ENCODE data around the gene CHST11. TPM values are rescaled to one million over a fixed set of nuclear protein-coding genes. Genes with fewer than 3 reads are reported as not detected.

Gene CHST11
- polyA plus RNA-seq, 1 donor (not counting 4 experiments of a cell fraction or from before 2014, with no cell fraction given): 11.9 TPM

- TF ChIP-seq CTCF (optimal IDR thresholded peaks at IDR 0.05 in 1 of 3, IDR thresholded peaks at IDR 0.05 in 1 of 3, conservative IDR thresholded peaks at IDR 0.05 in 1 of 3; ENCODE audit: extremely low read depth in 1 of 3, insufficient read depth in 2 of 3, low read length in 3 of 3) (no peak), EZH2 (IDR thresholded peaks at IDR 0.05; ENCODE audit: low read length) (no peak)
- Histone ChIP-seq H3K9ac (ENCODE audit: control insufficient read depth, extremely low read depth, insufficient read depth, low read length) (no peak overlapping the region), H3K4me2 (ENCODE audit: control insufficient read depth, extremely low read depth, insufficient read depth, low read depth, low read length) (no peak overlapping the region), H3K36me3 (ENCODE audit: control insufficient read depth in 2 of 2, extremely low read depth in 1 of 2, insufficient read depth in 2 of 2, low read length in 2 of 2) (no peaks in the 10 kb centered on the region), H3K9me3 (ENCODE audit: control insufficient read depth, low read depth, low read length) (no peaks in the 10 kb centered on the region), H2AFZ (ENCODE audit: control insufficient read depth, low read length) (no peak overlapping the region), H3K9me1 (ENCODE audit: control insufficient read depth, extremely low read depth, insufficient read depth, low read length) (no peaks in the 10 kb centered on the region), H3K27ac (ENCODE audit: control insufficient read depth, insufficient read depth, low read length) (no peak overlapping the region), H3K79me2 (ENCODE audit: control insufficient read depth, insufficient read depth, low read length) (no peaks in the 10 kb centered on the region), H4K20me1 (ENCODE audit: control insufficient read depth, extremely low read depth, insufficient read depth, low read length) (no peaks in the 10 kb centered on the region), H3K27me3 (ENCODE audit: control insufficient read depth, extremely low read depth, insufficient read depth, low read length) (no peaks in the 10 kb centered on the region), H3K4me1 (ENCODE audit: control insufficient read depth, extremely low read depth, insufficient read depth, low read length) (no peaks in the 10 kb centered on the region), H3K4me3 (ENCODE audit: control insufficient read depth in 2 of 3, extremely low read depth in 1 of 3, insufficient read depth in 2 of 3, low read depth in 1 of 3, low read length in 3 of 3) (no peak overlapping the region)
- dilution Hi-C loops (cut with MboI; ENCODE audit: extremely low pct_ligation_motif_present, low sequenced_read_pairs): no loop called here
- FAIRE-seq (no peak), DNase-seq (ENCODE audit: low read depth, low spot score) (no peak)
Measured at GRCh38 chr12:104634852-104635251, 178.1 kb downstream of the CHST11 start.

GRCh38 chr12:104635607-104636343 is 179.0 kb downstream of the CHST11 start:
- TF ChIP-seq EZH2 (IDR thresholded peaks at IDR 0.05; ENCODE audit: low read length) (no peak), CTCF (optimal IDR thresholded peaks at IDR 0.05 in 1 of 3, IDR thresholded peaks at IDR 0.05 in 1 of 3, conservative IDR thresholded peaks at IDR 0.05 in 1 of 3; ENCODE audit: extremely low read depth in 1 of 3, insufficient read depth in 2 of 3, low read length in 3 of 3) (no peak)
- dilution Hi-C loops (cut with MboI; ENCODE audit: extremely low pct_ligation_motif_present, low sequenced_read_pairs): no loop called here
- no peak for FAIRE-seq

More at GRCh38 chr12:104635607-104636343, 179.0 kb downstream of the CHST11 start:
- Histone ChIP-seq H3K36me3 (ENCODE audit: control insufficient read depth in 2 of 2, extremely low read depth in 1 of 2, insufficient read depth in 2 of 2, low read length in 2 of 2) (no peaks in the 10 kb centered on the region), H2AFZ (ENCODE audit: control insufficient read depth, low read length) (no peak overlapping the region), H3K4me1 (ENCODE audit: control insufficient read depth, extremely low read depth, insufficient read depth, low read length) (no peaks in the 10 kb centered on the region), H3K79me2 (ENCODE audit: control insufficient read depth, insufficient read depth, low read length) (no peaks in the 10 kb centered on the region), H3K27me3 (ENCODE audit: control insufficient read depth, extremely low read depth, insufficient read depth, low read length) (no peaks in the 10 kb centered on the region), H3K27ac (ENCODE audit: control insufficient read depth, insufficient read depth, low read length) (no peak overlapping the region), H4K20me1 (ENCODE audit: control insufficient read depth, extremely low read depth, insufficient read depth, low read length) (no peaks in the 10 kb centered on the region), H3K9me3 (ENCODE audit: control insufficient read depth, low read depth, low read length) (no peaks in the 10 kb centered on the region), H3K9ac (ENCODE audit: control insufficient read depth, extremely low read depth, insufficient read depth, low read length) (no peak overlapping the region), H3K4me3 (ENCODE audit: control insufficient read depth in 2 of 3, extremely low read depth in 1 of 3, insufficient read depth in 2 of 3, low read depth in 1 of 3, low read length in 3 of 3) (no peak overlapping the region), H3K9me1 (ENCODE audit: control insufficient read depth, extremely low read depth, insufficient read depth, low read length) (no peaks in the 10 kb centered on the region), H3K4me2 (ENCODE audit: control insufficient read depth, extremely low read depth, insufficient read depth, low read depth, low read length) (no peak overlapping the region)
- DNase-seq (ENCODE audit: low read depth, low spot score): no peak
